ENCODE measurements around the gene SMC3. TPM values are rescaled to one million over a fixed set of nuclear protein-coding genes. Genes with fewer than 3 reads are reported as not detected.

SMC3 gene
- total and polyA plus RNA-seq, 2 of the 13 experiments (the other 11 are each of a cell fraction or from before 2014, with no cell fraction given): 11.7 to 48.0 TPM

DNA sequence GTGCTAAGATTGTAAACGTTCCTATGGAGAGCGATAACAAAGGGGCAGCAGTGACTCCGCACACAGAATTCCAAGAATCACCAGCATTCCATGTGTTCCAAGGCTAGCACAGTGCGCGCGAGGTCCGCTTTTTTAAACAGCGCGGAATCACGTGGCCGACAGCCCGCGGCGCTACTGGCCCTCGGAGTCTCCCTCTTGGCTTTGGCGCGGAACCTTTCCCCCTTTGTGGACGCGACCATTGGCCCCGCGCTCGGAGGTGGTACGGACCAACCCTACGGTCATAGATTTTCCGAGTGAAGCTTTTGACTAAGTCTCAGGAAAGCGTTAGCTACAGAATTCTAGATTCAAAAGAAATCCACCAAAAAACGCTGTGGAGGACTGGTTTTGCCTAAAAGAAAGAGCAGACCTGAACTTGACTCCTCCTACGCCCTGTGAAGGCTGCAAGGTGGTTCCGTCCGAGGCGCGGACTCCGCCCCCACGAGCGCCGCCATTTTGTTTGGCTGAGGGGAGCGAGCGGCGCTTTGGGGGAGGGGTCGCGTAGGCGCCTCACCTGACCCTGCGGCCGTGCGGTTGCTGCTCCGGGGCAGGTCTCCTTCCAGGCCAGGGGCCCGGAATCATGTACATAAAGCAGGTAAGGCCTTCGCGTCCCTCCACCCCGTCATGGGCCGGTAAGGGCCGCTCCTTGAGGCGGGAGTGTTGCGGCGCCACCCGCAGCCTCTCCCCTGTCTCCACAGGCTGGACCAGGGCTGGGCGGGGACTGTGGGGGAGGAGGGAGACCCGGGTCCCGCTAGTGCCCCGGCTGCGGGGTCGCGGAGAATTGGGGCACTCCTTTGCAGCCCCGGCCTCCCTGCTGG lies at the start of gene SMC3 (continued):
- TF ChIP-seq, protein P1, sequence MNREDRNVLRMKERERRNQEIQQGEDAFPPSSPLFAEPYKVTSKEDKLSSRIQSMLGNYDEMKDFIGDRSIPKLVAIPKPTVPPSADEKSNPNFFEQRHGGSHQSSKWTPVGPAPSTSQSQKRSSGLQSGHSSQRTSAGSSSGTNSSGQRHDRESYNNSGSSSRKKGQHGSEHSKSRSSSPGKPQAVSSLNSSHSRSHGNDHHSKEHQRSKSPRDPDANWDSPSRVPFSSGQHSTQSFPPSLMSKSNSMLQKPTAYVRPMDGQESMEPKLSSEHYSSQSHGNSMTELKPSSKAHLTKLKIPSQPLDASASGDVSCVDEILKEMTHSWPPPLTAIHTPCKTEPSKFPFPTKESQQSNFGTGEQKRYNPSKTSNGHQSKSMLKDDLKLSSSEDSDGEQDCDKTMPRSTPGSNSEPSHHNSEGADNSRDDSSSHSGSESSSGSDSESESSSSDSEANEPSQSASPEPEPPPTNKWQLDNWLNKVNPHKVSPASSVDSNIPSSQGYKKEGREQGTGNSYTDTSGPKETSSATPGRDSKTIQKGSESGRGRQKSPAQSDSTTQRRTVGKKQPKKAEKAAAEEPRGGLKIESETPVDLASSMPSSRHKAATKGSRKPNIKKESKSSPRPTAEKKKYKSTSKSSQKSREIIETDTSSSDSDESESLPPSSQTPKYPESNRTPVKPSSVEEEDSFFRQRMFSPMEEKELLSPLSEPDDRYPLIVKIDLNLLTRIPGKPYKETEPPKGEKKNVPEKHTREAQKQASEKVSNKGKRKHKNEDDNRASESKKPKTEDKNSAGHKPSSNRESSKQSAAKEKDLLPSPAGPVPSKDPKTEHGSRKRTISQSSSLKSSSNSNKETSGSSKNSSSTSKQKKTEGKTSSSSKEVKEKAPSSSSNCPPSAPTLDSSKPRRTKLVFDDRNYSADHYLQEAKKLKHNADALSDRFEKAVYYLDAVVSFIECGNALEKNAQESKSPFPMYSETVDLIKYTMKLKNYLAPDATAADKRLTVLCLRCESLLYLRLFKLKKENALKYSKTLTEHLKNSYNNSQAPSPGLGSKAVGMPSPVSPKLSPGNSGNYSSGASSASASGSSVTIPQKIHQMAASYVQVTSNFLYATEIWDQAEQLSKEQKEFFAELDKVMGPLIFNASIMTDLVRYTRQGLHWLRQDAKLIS (CRISPR knock-in tag; IDR thresholded peaks at IDR 0.05): no peak
- no peak for TF ChIP-seq IRF9 (CRISPR knock-in tag; IDR thresholded peaks at IDR 0.05; ENCODE audit: borderline replicate concordance)
- no peak for TF ChIP-seq PRPF4 (IDR thresholded peaks at IDR 0.05; ENCODE audit: low read depth, low read length, poor library complexity, severe bottlenecking)
- TF ChIP-seq ZNF225 (CRISPR knock-in tag; IDR thresholded peaks at IDR 0.05): no peak
- TF ChIP-seq ZNF572 (CRISPR knock-in tag; IDR thresholded peaks at IDR 0.05): no peak
- no peak for TF ChIP-seq TBL1XR1 (IDR thresholded peaks at IDR 0.05; ENCODE audit: borderline replicate concordance, low read length, partially characterized antibody)
- peak; percentile 75; the same call in 1 of the 2 replicates for TF ChIP-seq PCBP1 (IDR thresholded peaks at IDR 0.05; ENCODE audit: borderline replicate concordance, low read depth, low read length)
- TF ChIP-seq ZNF136 (CRISPR knock-in tag; IDR thresholded peaks at IDR 0.05; ENCODE audit: low read depth): peak; percentile 91; the same call in 1 of the 2 replicates
- no peak for TF ChIP-seq ZNF720 (CRISPR knock-in tag; IDR thresholded peaks at IDR 0.05)
- TF ChIP-seq ZNF703 (CRISPR knock-in tag; IDR thresholded peaks at IDR 0.05; ENCODE audit: borderline replicate concordance): no peak
- peak; percentile 26; the same call in 1 of the 2 replicates for TF ChIP-seq DPF2 (CRISPR knock-in tag; IDR thresholded peaks at IDR 0.05; ENCODE audit: borderline replicate concordance, low read depth)
- no peak for TF ChIP-seq ZUFSP (CRISPR knock-in tag; IDR thresholded peaks at IDR 0.05; ENCODE audit: borderline replicate concordance)
- peak; percentile 51; the same call in 1 of the 2 replicates for TF ChIP-seq ATF2 (CRISPR knock-in tag; IDR thresholded peaks at IDR 0.05)
- TF ChIP-seq ELF3 (CRISPR knock-in tag; IDR thresholded peaks at IDR 0.05): peak; percentile 72
- TF ChIP-seq IKZF5 (CRISPR knock-in tag; IDR thresholded peaks at IDR 0.05): peak; percentile 67
- peak; percentile 70 for TF ChIP-seq GABPB1 (CRISPR knock-in tag; IDR thresholded peaks at IDR 0.05)
- TF ChIP-seq ZSCAN21 (CRISPR knock-in tag; IDR thresholded peaks at IDR 0.05; ENCODE audit: borderline replicate concordance): peak; percentile 84
- no peak for TF ChIP-seq ZNF850 (CRISPR knock-in tag; conservative IDR thresholded peaks at IDR 0.05)
